Measurements from ENCODE around the gene TMEM175. TPM values are rescaled to one million over a fixed set of nuclear protein-coding genes. Genes with fewer than 3 reads are reported as not detected.

TMEM175 gene
- total RNA-seq, 2 experiments from 2014 or later = 12.5 to 33.1 TPM

DNA sequence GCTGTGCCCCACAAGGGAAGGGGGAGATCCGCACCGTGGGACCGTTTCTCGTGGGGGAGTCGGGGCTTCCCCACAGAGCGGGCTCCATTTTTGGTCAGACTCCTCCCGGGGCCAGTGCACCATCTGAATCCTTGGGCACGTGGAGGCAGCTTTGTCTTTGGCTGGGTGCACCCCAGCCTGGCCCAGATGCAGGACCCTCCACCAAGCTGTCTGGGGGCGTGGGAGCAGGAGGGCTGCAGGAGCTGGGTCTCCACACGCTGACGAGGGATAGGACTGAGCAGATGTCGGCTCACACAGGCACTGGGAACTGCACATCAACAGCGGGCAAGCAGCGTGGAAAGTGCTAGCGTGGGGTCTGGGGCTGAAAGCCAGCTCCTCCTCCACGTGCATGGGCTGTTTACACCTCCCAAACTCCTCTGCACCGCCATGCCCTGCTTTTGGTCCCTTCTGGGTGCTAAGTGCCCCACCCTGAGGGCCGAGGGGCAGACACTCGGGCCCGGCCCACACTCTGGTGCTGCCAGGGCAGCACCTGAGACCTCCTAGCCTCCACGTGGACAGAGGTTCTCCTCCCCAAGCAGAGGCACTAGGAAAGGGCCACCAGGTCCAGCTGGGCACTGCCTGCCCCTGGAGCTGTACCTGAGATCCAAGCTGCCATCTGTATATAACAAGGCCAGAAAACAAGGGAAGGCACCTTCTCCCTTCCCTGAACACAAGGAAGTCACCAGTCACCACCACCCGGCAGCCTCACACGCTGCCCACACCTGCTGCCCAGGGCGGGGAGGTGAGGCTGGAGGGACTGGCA, 27.3 kb downstream of the TMEM175 start:
- no peaks in the 10 kb centered on the region for H3K36me3 ChIP-seq (ENCODE audit: insufficient read depth, low read length)
- H3K79me2 ChIP-seq (ENCODE audit: insufficient read depth, low read depth, low read length) = no peaks in the 10 kb centered on the region
- ChIA-PET CTCF (ENCODE audit: unreplicated experiment) (no interaction called here), POLR2A (no interaction called here)
- no peaks in the 10 kb centered on the region for H3K9me3 ChIP-seq (ENCODE audit: low read length)
- no peak overlapping the region for H3K4me3 ChIP-seq (ENCODE audit: low read depth, low read length, poor library complexity, severe bottlenecking)
- intact Hi-C loops (cut with micrococcal nuclease; ENCODE audit: unreplicated experiment) = no loop called here
- no peak overlapping the region for H2AFZ ChIP-seq (ENCODE audit: low read length)
- H3K27ac ChIP-seq (ENCODE audit: low read depth, low read length, poor library complexity, severe bottlenecking) = no peak overlapping the region
- no peak overlapping the region for H3K4me2 ChIP-seq (ENCODE audit: low read length)
- BruUV-seq (replicated peaks) = no TSS peak
- H4K20me1 ChIP-seq (ENCODE audit: insufficient read depth, low read length) = no peaks in the 10 kb centered on the region
- no peak for DNase-seq (ENCODE audit: low spot score)
- H3K9me2 ChIP-seq (ENCODE audit: insufficient read depth, low read length) = no peaks in the 10 kb centered on the region
- TF ChIP-seq EZH2phosphoT487 (IDR thresholded peaks at IDR 0.05; ENCODE audit: borderline replicate concordance, low read depth, low read length) = no peak
- TF ChIP-seq, protein P1, sequence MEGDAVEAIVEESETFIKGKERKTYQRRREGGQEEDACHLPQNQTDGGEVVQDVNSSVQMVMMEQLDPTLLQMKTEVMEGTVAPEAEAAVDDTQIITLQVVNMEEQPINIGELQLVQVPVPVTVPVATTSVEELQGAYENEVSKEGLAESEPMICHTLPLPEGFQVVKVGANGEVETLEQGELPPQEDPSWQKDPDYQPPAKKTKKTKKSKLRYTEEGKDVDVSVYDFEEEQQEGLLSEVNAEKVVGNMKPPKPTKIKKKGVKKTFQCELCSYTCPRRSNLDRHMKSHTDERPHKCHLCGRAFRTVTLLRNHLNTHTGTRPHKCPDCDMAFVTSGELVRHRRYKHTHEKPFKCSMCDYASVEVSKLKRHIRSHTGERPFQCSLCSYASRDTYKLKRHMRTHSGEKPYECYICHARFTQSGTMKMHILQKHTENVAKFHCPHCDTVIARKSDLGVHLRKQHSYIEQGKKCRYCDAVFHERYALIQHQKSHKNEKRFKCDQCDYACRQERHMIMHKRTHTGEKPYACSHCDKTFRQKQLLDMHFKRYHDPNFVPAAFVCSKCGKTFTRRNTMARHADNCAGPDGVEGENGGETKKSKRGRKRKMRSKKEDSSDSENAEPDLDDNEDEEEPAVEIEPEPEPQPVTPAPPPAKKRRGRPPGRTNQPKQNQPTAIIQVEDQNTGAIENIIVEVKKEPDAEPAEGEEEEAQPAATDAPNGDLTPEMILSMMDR (conservative IDR thresholded peaks at IDR 0.05; ENCODE audit: low read length) = no peak
- no peaks in the 10 kb centered on the region for H3K4me1 ChIP-seq (ENCODE audit: insufficient read depth, low read length, poor library complexity, severe bottlenecking)

DNA sequence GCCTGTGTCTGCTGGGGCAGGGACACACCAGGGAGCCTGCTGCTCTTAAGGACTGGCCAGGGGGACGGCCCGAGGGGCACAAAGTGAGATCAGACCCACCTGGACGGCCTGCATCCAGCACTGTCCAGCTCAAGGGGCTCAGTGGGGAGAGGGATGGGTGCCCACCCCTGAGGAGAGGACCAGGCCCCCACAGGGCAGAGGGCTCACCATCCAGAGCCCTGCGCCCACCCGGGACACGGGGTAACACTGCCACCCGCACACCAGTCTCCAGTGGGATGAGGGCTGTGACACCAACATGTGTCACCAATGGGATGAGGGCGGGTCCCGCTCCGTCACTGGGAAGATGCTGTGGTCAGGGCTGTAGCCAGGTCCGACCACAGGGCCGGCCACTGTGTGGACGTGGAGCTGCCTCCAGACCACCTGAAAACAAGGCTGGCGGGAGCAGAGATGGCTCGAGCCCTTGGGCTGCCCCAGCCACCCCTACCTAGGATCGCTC, 27.9 kb downstream of the TMEM175 start:
- no peak for DNase-seq (ENCODE audit: low spot score)
- intact Hi-C loops (cut with micrococcal nuclease; ENCODE audit: unreplicated experiment) = no loop called here
- no peaks in the 10 kb centered on the region for H3K36me3 ChIP-seq (ENCODE audit: insufficient read depth, low read length)
- H3K9me2 ChIP-seq (ENCODE audit: insufficient read depth, low read length) = no peaks in the 10 kb centered on the region
- TF ChIP-seq, protein P1 (conservative IDR thresholded peaks at IDR 0.05; ENCODE audit: low read length) = no peak
- TF ChIP-seq EZH2phosphoT487 (IDR thresholded peaks at IDR 0.05; ENCODE audit: borderline replicate concordance, low read depth, low read length) = no peak
- H2AFZ ChIP-seq (ENCODE audit: low read length) = no peak overlapping the region
- H3K79me2 ChIP-seq (ENCODE audit: insufficient read depth, low read depth, low read length) = no peaks in the 10 kb centered on the region
- H3K4me1 ChIP-seq (ENCODE audit: insufficient read depth, low read length, poor library complexity, severe bottlenecking) = no peaks in the 10 kb centered on the region
- H4K20me1 ChIP-seq (ENCODE audit: insufficient read depth, low read length) = no peaks in the 10 kb centered on the region
- no TSS peak for BruUV-seq (replicated peaks)
- no peak overlapping the region for H3K27ac ChIP-seq (ENCODE audit: low read depth, low read length, poor library complexity, severe bottlenecking)
- H3K4me2 ChIP-seq (ENCODE audit: low read length) = no peak overlapping the region
- H3K4me3 ChIP-seq (ENCODE audit: low read depth, low read length, poor library complexity, severe bottlenecking) = no peak overlapping the region
- ChIA-PET POLR2A (no interaction called here), CTCF (ENCODE audit: unreplicated experiment) (no interaction called here)
- H3K9me3 ChIP-seq (ENCODE audit: low read length) = no peaks in the 10 kb centered on the region

DNA sequence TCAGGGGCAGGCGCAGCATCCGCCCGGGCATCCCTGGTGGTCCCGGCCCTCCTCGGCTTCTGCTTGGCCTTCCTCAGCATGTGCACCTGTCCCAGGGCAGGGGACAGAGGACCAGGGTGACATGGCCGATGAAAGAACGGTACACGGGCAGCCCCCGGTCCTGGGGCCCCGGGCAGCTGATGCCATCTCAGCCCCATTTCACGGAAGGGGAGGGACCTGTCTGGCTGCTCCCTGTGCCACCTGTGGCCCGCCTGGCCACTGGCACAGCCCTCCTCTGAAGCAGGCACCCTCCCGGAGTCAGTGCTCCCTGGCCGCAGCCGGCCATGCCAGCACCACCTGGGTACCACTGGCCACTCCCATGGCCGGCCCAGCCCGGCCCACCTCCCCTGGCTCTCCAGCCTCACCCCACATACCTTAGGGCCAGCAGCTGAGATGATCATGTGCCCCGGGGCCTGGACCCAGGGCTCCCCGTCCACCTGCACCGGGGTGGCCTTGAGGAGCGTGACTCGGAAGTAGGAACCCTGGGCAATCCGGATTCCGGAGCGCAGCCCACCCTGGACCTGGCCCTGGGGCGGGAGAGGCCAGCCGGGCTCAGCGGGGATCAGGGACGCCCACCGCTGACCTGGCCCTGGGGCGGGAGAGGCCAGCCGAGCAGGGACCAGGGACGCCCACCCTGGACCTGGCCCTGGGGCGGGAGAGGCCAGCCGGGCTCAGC, 28.5 kb downstream of the TMEM175 start:
- no peaks in the 10 kb centered on the region for H3K79me2 ChIP-seq (ENCODE audit: insufficient read depth, low read depth, low read length)
- no peak overlapping the region for H3K27ac ChIP-seq (ENCODE audit: low read depth, low read length, poor library complexity, severe bottlenecking)
- intact Hi-C loops (cut with micrococcal nuclease; ENCODE audit: unreplicated experiment) = no loop called here
- H2AFZ ChIP-seq (ENCODE audit: low read length) = no peak overlapping the region
- CTCF ChIA-PET (ENCODE audit: unreplicated experiment) = no interaction called here
- TF ChIP-seq, protein P1 (conservative IDR thresholded peaks at IDR 0.05; ENCODE audit: low read length) = no peak
- no peak for TF ChIP-seq EZH2phosphoT487 (IDR thresholded peaks at IDR 0.05; ENCODE audit: borderline replicate concordance, low read depth, low read length)
- H3K4me1 ChIP-seq (ENCODE audit: insufficient read depth, low read length, poor library complexity, severe bottlenecking) = no peaks in the 10 kb centered on the region
- no peak for DNase-seq (ENCODE audit: low spot score)
- no TSS peak for BruUV-seq (replicated peaks)
- no peaks in the 10 kb centered on the region for H3K9me2 ChIP-seq (ENCODE audit: insufficient read depth, low read length)
- POLR2A ChIA-PET = no interaction called here
- no peak overlapping the region for H3K4me3 ChIP-seq (ENCODE audit: low read depth, low read length, poor library complexity, severe bottlenecking)
- H3K9me3 ChIP-seq (ENCODE audit: low read length) = no peaks in the 10 kb centered on the region
- H3K36me3 ChIP-seq (ENCODE audit: insufficient read depth, low read length) = no peaks in the 10 kb centered on the region
- H4K20me1 ChIP-seq (ENCODE audit: insufficient read depth, low read length) = no peaks in the 10 kb centered on the region
- no peak overlapping the region for H3K4me2 ChIP-seq (ENCODE audit: low read length)

All from OCI-LY7 (cell line).